A673 (cell line): ENCODE measurements around the gene UBXN10. TPM values are rescaled to one million over a fixed set of nuclear protein-coding genes. Genes with fewer than 3 reads are reported as not detected.

ENCODE experiments used
- BruUV-seq: library from RNA; stranded (reverse); fragments of 400-500 nt; replicated peaks from 2 replicates; lab custom pipeline; 2021; lab: Mats Ljungman, UMichigan
- CTCF ChIA-PET: fragments of 300-600 bp; sonication (Branson Sonifier 250); formaldehyde crosslinking; loops from one replicate; lab custom pipeline; 2022; ENCODE audit warnings: antibody characterized with exemption; lab: Charles Lee
- POLR2A ChIA-PET: fragments of 300-600 bp; sonication (Branson Sonifier 250); formaldehyde crosslinking; loops from one replicate; lab custom pipeline; 2022; ENCODE audit warnings: antibody characterized with exemption; ENCODE audit not compliant: low non-redundant PET; lab: Charles Lee
- DNase-seq: peaks from one replicate; pipeline ENCODE4 v3.0.0-alpha.2; 2015; ENCODE audit warnings: low spot score
- H3K27ac ChIP-seq: fragments of 200-600 bp; sonication (generic); 2 replicates; pipeline ENCODE4 v1.5.1; 2016; ENCODE audit warnings: mixed run types, low read depth, mild to moderate bottlenecking, mixed read lengths, antibody characterized with exemption, low read length; ENCODE audit not compliant: poor library complexity, severe bottlenecking
- H3K27me3 ChIP-seq: fragments of 200-600 bp; sonication (generic); replicated peaks from 2 replicates; pipeline ENCODE4 v1.6.1; 2017; ENCODE audit warnings: mixed run types, low read depth, mild to moderate bottlenecking, mixed read lengths, antibody characterized with exemption, low read length; ENCODE audit not compliant: insufficient read depth, poor library complexity
- H3K36me3 ChIP-seq: fragments of 200-600 bp; sonication (generic); 2 replicates; pipeline ENCODE4 v1.6.1; 2016; ENCODE audit warnings: mixed run types, mild to moderate bottlenecking, mixed read lengths, antibody characterized with exemption, low read length; ENCODE audit not compliant: insufficient read depth, poor library complexity, severe bottlenecking
- H3K4me1 ChIP-seq: fragments of 200-600 bp; sonication (generic); 2 replicates; pipeline ENCODE4 v1.6.1; 2017; ENCODE audit warnings: mixed run types, mild to moderate bottlenecking, mixed read lengths, antibody characterized with exemption, low read length; ENCODE audit not compliant: insufficient read depth, poor library complexity, severe bottlenecking
- H3K4me3 ChIP-seq: fragments of 200-600 bp; sonication (generic); 2 replicates; pipeline ENCODE4 v1.5.1; 2016; ENCODE audit warnings: low read depth, mixed run types, mild to moderate bottlenecking, mixed read lengths, low read length; ENCODE audit not compliant: poor library complexity, severe bottlenecking
- H3K9me3 ChIP-seq: fragments of 200-600 bp; sonication (generic); 2 replicates; pipeline ENCODE4 v1.6.1; 2016; ENCODE audit warnings: mixed run types, low read depth, mild to moderate bottlenecking, mixed read lengths, antibody characterized with exemption, low read length; ENCODE audit not compliant: poor library complexity, severe bottlenecking
- CTCF ChIP-seq: fragments of 300-800, 200-600 bp; sonication (generic); conservative IDR thresholded peaks from 2 replicates; pipeline ENCODE4 v1.5.1; 2017; ENCODE audit warnings: low read depth, mild to moderate bottlenecking, antibody characterized with exemption, low read length, moderate library complexity, mixed read lengths
- EZH2 ChIP-seq: fragments of 200-600 bp; sonication (generic); IDR thresholded peaks from 2 replicates; pipeline ENCODE4 v1.6.1; 2017; ENCODE audit warnings: borderline replicate concordance, low read depth, mild to moderate bottlenecking, mixed read lengths, antibody characterized with exemption, low read length; ENCODE audit not compliant: poor library complexity, severe bottlenecking
- intact Hi-C: fragments of 100-400 bp; cut with micrococcal nuclease; formaldehyde crosslinking; loops from one replicate; pipeline ENCODE4 v1.10.0; 2022; ENCODE audit not compliant: unreplicated experiment
- total RNA-seq: library from RNA; stranded (reverse); gene quantifications from 2 replicates; pipeline ENCODE4 v1.2.3, GENCODE V29; 2021

The UBXN10 gene
- total RNA-seq, 1 experiment from 2014 or later, result not detected

GRCh38 chr1:20142001-20142710 lies 43.7 kb upstream of the UBXN10 start:
- Histone ChIP-seq H3K27me3 (no peaks in the 10 kb centered on the region), H3K36me3 (no peaks in the 10 kb centered on the region), H3K27ac (no peak overlapping the region), H3K4me1 (no peaks in the 10 kb centered on the region), H3K4me3 (no peak overlapping the region), H3K9me3 (no peaks in the 10 kb centered on the region)
- ChIA-PET CTCF (no interaction called here), POLR2A (no interaction called here)
- no peak for DNase-seq
- no TSS peak for BruUV-seq
- intact Hi-C loops, result no loop called here
- TF ChIP-seq CTCF (no peak), EZH2 (no peak)

GRCh38 chr1:20143318-20143717 lies 42.6 kb upstream of the UBXN10 start:
- no peak overlapping the region for H3K27ac ChIP-seq
- no peak for TF ChIP-seq CTCF
- TF ChIP-seq EZH2, result no peak
- H3K4me3 ChIP-seq, result no peak overlapping the region
- no peaks in the 10 kb centered on the region for H3K9me3 ChIP-seq
- intact Hi-C loops, result no loop called here
- POLR2A ChIA-PET, result no interaction called here
- H3K36me3 ChIP-seq, result no peaks in the 10 kb centered on the region
- CTCF ChIA-PET, result no interaction called here
- no peak for DNase-seq
- no peaks in the 10 kb centered on the region for H3K4me1 ChIP-seq
- no TSS peak for BruUV-seq
- no peaks in the 10 kb centered on the region for H3K27me3 ChIP-seq

- no TSS peak for BruUV-seq
- Histone ChIP-seq H3K4me1 (no peaks in the 10 kb centered on the region), H3K27ac (no peak overlapping the region), H3K27me3 (no peaks in the 10 kb centered on the region), H3K36me3 (no peaks in the 10 kb centered on the region), H3K9me3 (no peaks in the 10 kb centered on the region), H3K4me3 (no peak overlapping the region)
- no peak for TF ChIP-seq EZH2
- no peak for TF ChIP-seq CTCF
- no peak for DNase-seq
- intact Hi-C loops, result no loop called here
- ChIA-PET CTCF (no interaction called here), POLR2A (no interaction called here)
These were observed 41.9 kb upstream of the UBXN10 start for GRCh38 chr1:20143734-20144565.
